Endodermal cell (in vitro differentiated cells): ENCODE data around the gene SLC38A5. TPM values are rescaled to one million over a fixed set of nuclear protein-coding genes. Genes with fewer than 3 reads are reported as not detected.

ENCODE experiments used
- DNase-seq: peaks from one replicate; pipeline ENCODE4 v3.0.0-alpha.2; 2017
- H3K27ac ChIP-seq: 2 replicates; pipeline ENCODE4 v1.5.1; 2013; ENCODE audit warnings: mild to moderate bottlenecking, low read depth, low read length, moderate library complexity
- H3K27me3 ChIP-seq: 2 replicates; pipeline ENCODE4 v1.6.1; 2013; ENCODE audit warnings: mild to moderate bottlenecking, low read length, moderate library complexity; ENCODE audit not compliant: insufficient read depth, control insufficient read depth, poor library complexity, severe bottlenecking
- H3K36me3 ChIP-seq: 2 replicates; pipeline ENCODE4 v1.7.0; 2013; ENCODE audit warnings: mild to moderate bottlenecking, low read length, moderate library complexity; ENCODE audit not compliant: control insufficient read depth, insufficient read depth
- H3K4me1 ChIP-seq: one replicate; pipeline ENCODE4 v1.7.0; 2013; ENCODE audit warnings: low read length; ENCODE audit not compliant: control insufficient read depth, insufficient read depth
- H3K4me3 ChIP-seq: 2 replicates; pipeline ENCODE4 v1.5.1; 2013; ENCODE audit warnings: mild to moderate bottlenecking, low read length, moderate library complexity
- H3K9ac ChIP-seq: 2 replicates; pipeline ENCODE4 v1.6.1; 2013; ENCODE audit warnings: mild to moderate bottlenecking, low read length, moderate library complexity; ENCODE audit not compliant: poor library complexity, severe bottlenecking; ENCODE audit errors: extremely low read depth
- H3K9me3 ChIP-seq: 2 replicates; pipeline ENCODE4 v1.6.1; 2013; ENCODE audit warnings: mild to moderate bottlenecking, low read length, moderate library complexity; ENCODE audit not compliant: control insufficient read depth
- H3K27ac Mint-ChIP-seq: 2 replicates; pipeline ENCODE4 v1.8.0; 2020; ENCODE audit warnings: mixed read lengths
- H3K27me3 Mint-ChIP-seq: 2 replicates; pipeline ENCODE4 v1.8.0; 2021; ENCODE audit warnings: mild to moderate bottlenecking, mixed read lengths; ENCODE audit not compliant: insufficient read depth
- H3K36me3 Mint-ChIP-seq: 2 replicates; pipeline ENCODE4 v1.8.0; 2020; ENCODE audit warnings: low read depth, mixed read lengths
- H3K4me1 Mint-ChIP-seq: 2 replicates; pipeline ENCODE4 v1.8.0; 2020; ENCODE audit warnings: mixed read lengths
- H3K4me3 Mint-ChIP-seq: 2 replicates; pipeline ENCODE4 v1.8.0; 2020; ENCODE audit warnings: mild to moderate bottlenecking, moderate library complexity, mixed read lengths
- H3K9me3 Mint-ChIP-seq: 2 replicates; pipeline ENCODE4 v1.8.0; 2020; ENCODE audit warnings: mild to moderate bottlenecking, mixed read lengths
- CTCF ChIP-seq: fragments of 200-600 bp; sonication (generic); conservative IDR thresholded peaks from 2 replicates; pipeline ENCODE4 v1.5.0; 2021; ENCODE audit warnings: antibody characterized with exemption, mild to moderate bottlenecking
- WGBS, 2 experiments: methylation state at CpG; one replicate each; pipeline versions ENCODE4 v1.1.5 to v1.1.7; 2013; ENCODE audit warnings: missing lambda C conversion rate in 2 of 2, mixed read lengths in 1 of 2; ENCODE audit not compliant: insufficient coverage in 1 of 2, insufficient read length in 1 of 2; 5-methylcytosine and 5-hydroxymethylcytosine counted together
- total RNA-seq, 2 donors: library from RNA; stranded (reverse); fragmentation: NEBNext Ultra II Directional in 1 of 2; extraction: Animal tissue kit (Norgen Biotek cat#: 25700) in 1 of 2; gene quantifications; 2 replicates in 1 of 2; 3 replicates in 1 of 2; pipeline ENCODE4 v1.2.1, GENCODE V29; 2021

SLC38A5 gene
- total RNA-seq, 2 donors from 2014 or later, result 22.4 to 40.7 TPM

- Histone ChIP-seq H3K36me3 (peaks cover 4% of the 10 kb centered on the region), H3K27ac (no peak overlapping the region), H3K27me3 (no peaks in the 10 kb centered on the region), H3K4me3 (no peak overlapping the region), H3K9me3 (no peaks in the 10 kb centered on the region), H3K4me1 (no peaks in the 10 kb centered on the region), H3K9ac (no peak overlapping the region)
- H3K27me3 Mint-ChIP-seq, result no peaks in the 10 kb centered on the region
- H3K9me3 Mint-ChIP-seq, result peaks cover 74% of the 10 kb centered on the region
- no peaks in the 10 kb centered on the region for H3K4me1 Mint-ChIP-seq
- no peak for TF ChIP-seq CTCF
- H3K36me3 Mint-ChIP-seq, result peaks cover 5% of the 10 kb centered on the region
- no peak overlapping the region for H3K27ac Mint-ChIP-seq
- WGBS, 2 experiments, result 95% methylated on average over 7 of the region's 9 CpGs; no CpG with 5 or more reads in 1 of the 2 experiments
- DNase-seq, result no peak
- no peak overlapping the region for H3K4me3 Mint-ChIP-seq
Measured at GRCh38 chrX:48491809-48492208, 21.7 kb upstream of the SLC38A5 start.

GRCh38 chrX:48490661-48491060 is 20.6 kb upstream of the SLC38A5 start:
- Mint-ChIP-seq H3K4me3 (no peak overlapping the region), H3K36me3 (peaks cover 9% of the 10 kb centered on the region), H3K4me1 (no peaks in the 10 kb centered on the region), H3K27ac (no peak overlapping the region), H3K9me3 (peaks cover 74% of the 10 kb centered on the region), H3K27me3 (no peaks in the 10 kb centered on the region)
- Histone ChIP-seq H3K36me3 (peaks cover 4% of the 10 kb centered on the region), H3K4me3 (no peak overlapping the region), H3K27me3 (no peaks in the 10 kb centered on the region), H3K27ac (no peak overlapping the region), H3K9me3 (no peaks in the 10 kb centered on the region), H3K9ac (no peak overlapping the region), H3K4me1 (no peaks in the 10 kb centered on the region)
- WGBS, 2 experiments, result 90 to 92% methylated on average over 4 to 8 of the region's 8 CpGs
- no peak for DNase-seq
- no peak for TF ChIP-seq CTCF

- DNase-seq, result no peak
- no peaks in the 10 kb centered on the region for H3K27me3 Mint-ChIP-seq
- H3K36me3 Mint-ChIP-seq, result peaks cover 11% of the 10 kb centered on the region
- no peak overlapping the region for H3K27ac Mint-ChIP-seq
- no peak overlapping the region for H3K4me3 Mint-ChIP-seq
- H3K27me3 ChIP-seq, result no peaks in the 10 kb centered on the region
- no peak for TF ChIP-seq CTCF
- no peak overlapping the region for H3K9ac ChIP-seq
- H3K27ac ChIP-seq, result no peak overlapping the region
- peaks cover 72% of the 10 kb centered on the region for H3K9me3 Mint-ChIP-seq
- H3K4me1 ChIP-seq, result no peaks in the 10 kb centered on the region
- no peaks in the 10 kb centered on the region for H3K4me1 Mint-ChIP-seq
- H3K36me3 ChIP-seq, result peaks cover 4% of the 10 kb centered on the region
- H3K4me3 ChIP-seq, result no peak overlapping the region
- WGBS, 2 experiments, result 92% methylated on average over 2 of the region's 2 CpGs; no CpG with 5 or more reads in 1 of the 2 experiments
- no peaks in the 10 kb centered on the region for H3K9me3 ChIP-seq
Measured at GRCh38 chrX:48489892-48490291, 19.8 kb upstream of the SLC38A5 start.
